NB4 (cell line): ENCODE data around the gene WNT2.

Experiments used
- CTCF ChIP-seq: IDR thresholded peaks from one replicate; pipeline ENCODE4 v1.5.1; 2012; ENCODE audit warnings: low read depth, low read length
- POLR2A ChIP-seq: IDR thresholded peaks from 2 replicates; pipeline ENCODE4 v1.6.1; 2011; ENCODE audit warnings: mild to moderate bottlenecking; ENCODE audit not compliant: insufficient read length; ENCODE audit errors: extremely low read depth

DNA sequence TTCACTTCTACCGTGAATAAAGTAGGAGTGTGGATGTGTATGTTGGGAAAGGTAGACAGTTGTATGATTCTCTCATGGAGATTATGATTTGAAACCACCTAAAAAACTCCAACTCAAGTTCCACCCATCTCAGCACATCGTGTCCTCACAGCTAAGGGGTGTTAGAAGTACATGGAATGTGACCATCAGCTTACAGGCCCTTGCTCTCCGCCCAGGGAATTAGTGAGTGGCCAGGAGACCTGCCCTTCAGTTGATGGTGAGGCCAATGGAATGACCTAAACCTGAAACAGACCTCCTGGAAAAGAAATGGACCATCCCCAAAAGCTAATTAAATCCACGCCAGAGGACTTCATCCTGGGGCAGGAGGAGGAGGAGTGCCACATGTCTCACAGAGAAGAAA is 2.1 kb upstream of the WNT2 start:
- TF ChIP-seq CTCF, result no peak
- TF ChIP-seq POLR2A, result no peak
